Measurements from ENCODE around the gene ALG5.

The ALG5 gene

DNA sequence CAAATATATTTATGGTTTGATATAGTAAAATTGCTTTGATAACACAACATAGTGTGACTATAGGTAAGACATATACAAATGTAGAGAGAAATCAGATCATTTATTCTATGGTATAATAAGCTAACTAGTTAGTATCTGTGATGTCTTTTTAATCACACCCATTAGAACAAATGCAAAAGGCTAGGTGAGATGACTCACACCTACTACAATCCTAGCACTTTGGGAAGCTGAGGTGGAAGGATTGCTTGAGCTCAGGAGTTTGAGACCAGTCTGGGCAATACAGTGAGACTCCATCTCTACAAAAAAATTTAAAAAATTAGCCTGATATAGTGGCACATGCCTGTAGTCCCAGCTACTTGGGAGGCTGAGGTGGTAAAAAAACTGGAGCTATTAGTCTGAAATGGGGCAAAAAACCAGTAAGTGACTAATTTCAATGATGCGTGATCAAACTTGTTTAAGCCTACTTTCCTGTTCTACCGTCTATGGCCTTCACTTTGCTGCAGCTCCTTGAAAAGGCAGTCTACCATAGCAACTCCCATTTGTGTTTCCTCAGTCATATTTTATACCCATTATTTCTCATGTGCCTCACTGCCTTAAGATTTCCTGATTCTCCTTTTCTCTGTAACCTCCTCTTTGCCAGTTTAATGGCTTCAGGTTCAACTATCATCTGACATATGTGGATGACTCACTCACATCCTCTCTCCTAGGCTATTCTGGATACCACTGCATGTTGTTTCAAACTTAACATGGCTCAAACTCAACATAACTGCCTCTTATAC is 12.5 kb downstream of the ALG5 start:
- H3K4me3 ChIP-seq (ENCODE audit: low read depth, low read length): no peak overlapping the region
- no peak for DNase-seq (ENCODE audit: low read depth)

DNA sequence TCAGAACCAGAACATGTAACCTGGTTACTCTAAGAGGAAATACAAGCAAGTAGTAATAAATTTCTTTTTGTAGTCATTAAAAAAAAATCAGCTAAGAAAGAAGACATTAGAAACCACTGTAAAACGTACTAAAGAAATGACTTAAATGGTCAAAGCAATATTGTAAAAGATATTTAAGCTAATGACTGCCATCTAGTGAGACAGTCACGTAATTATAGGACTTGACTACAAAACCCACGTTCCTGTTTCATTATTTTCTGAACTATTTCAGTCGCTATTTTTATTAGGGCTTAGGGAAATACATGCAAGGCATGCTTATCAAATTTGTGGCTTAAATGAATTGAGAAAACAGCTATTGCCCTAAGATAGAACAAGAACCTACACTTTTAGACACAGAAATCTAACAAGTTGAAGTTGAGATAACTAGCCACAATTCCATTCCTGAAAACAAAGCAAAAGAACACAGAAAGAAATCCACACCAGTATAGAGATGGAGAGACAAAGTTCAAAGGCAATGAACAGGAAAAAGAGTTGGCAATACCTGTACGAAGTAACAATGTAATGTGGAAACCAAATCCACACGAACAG is 17.9 kb downstream of the ALG5 start:
- DNase-seq (ENCODE audit: low read depth): no peak
- H3K4me3 ChIP-seq (ENCODE audit: low read depth, low read length): no peak overlapping the region

DNA sequence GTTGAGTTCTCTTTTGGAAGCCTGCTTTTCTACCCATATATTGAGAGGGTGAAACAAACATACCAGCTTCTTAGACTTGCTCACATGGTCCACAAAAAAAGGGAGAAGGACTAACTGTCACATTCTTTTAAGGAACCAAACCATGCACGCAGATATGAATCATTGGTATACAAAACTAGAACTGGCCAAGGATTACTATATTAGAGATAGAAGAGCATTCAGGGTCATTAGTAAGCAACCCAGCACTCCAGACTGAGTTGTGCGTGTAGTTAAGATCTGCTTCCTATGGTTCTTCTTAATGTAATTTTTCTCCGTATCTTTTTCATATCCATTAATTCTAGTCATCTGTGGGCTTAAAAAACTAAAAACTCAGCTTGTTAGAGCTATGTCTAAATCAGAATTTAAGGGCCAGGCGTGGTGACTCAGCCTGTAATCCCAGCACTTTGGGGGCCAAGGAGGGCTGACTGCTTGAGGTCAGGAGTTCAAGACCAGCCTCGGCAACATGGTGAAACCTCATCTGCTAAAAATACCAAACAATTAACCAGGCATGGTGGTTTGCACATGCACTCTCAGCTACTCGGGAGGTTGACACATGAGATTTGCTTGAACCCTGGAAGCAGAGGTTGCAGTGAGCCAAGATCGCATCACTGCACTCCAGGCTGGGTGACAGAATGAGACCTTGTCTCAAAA is 19.6 kb downstream of the ALG5 start:
- DNase-seq (ENCODE audit: low read depth): no peak
- no peak overlapping the region for H3K4me3 ChIP-seq (ENCODE audit: low read depth, low read length)

DNA sequence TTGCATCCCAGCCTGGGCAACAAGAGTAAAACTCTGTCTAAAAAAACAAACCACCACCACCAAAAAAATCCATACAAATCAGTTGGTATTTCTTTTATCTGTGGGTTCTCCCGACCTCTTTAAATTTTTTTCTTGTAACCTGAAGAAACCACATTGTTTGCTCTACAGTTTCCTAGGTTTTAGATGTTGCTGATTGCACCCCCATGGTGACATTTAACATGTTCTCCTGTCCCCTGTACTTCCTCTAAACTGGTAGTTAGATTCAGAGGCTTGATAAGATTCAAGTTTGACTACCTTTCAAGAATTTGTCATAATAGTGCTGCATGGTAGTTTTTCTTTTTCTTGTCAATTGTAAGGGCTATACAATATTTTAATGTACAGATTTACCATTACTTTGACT is 24.0 kb downstream of the ALG5 start:
- DNase-seq (ENCODE audit: low read depth): no peak
- no peak overlapping the region for H3K4me3 ChIP-seq (ENCODE audit: low read depth, low read length)

DNA sequence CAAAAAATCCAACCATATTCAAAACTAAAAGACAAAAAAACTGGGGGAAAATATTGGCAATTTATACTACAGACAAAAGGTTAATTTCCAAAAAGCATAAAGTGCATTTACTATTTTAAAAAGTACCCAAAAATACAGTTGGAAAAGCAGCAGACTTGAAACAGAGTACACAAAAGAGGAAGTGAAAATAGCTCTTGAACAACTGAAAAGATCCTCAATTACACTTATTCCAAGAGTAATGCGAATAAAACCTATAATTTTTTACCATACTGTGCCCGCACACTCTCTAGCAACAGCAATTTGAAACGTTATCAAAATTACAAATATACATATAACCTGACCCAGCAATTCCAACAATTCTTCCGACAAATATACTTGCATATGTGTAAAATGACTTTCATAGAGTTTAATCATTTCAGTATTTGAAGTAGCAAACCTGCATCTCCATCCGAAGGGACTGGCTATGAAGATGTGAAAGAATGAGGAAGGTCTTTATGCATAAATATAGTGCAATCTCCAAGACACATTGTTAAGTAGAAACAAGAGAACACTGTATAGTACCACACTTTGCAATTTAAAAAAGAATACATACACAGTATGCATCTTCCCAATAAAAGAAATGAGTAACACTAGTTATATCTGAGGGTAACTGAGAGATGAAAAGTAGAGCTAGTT is 25.4 kb downstream of the ALG5 start:
- no peak for DNase-seq (ENCODE audit: low read depth)
- no peak overlapping the region for H3K4me3 ChIP-seq (ENCODE audit: low read depth, low read length)

DNA sequence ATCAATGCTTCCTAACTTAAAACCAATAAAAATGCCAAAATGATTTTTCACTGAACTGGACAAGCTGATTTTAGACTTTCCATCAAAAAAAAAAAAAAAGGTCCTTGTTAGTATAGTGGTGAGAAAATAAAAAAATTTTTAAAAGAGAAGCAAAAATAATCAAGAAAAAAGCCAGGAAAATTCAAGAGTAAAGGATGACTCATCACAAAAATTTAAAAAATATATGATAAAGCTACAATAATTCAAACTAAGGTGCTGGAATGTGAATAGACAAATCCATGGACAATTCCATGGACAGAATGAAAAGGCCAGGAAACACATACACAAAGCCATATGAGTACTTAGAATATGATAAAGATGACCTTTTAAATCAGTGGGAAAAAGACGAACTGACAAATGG is 26.1 kb downstream of the ALG5 start:
- H3K4me3 ChIP-seq (ENCODE audit: low read depth, low read length): no peak overlapping the region
- no peak for DNase-seq (ENCODE audit: low read depth)

DNA sequence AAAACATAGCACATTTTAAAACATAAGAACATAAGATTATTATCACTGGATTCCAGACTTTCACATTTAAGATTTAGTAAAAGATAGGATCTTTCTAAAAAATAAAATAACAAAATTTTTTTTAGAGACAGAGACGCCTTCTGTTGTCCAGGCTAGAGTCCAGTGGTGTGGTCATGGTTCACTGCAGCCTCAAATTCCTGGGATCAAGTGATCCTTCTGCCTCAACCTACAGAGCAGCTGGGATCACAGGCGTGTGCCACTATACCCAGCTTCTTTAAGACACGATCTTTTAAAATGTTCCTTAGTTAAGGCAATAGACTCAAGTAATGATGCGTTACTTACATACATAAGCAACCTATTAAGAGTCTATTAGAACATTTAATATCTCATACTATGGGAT is 32.7 kb downstream of the ALG5 start:
- no peak for DNase-seq (ENCODE audit: low read depth)
- H3K4me3 ChIP-seq (ENCODE audit: low read depth, low read length): no peak overlapping the region

DNA sequence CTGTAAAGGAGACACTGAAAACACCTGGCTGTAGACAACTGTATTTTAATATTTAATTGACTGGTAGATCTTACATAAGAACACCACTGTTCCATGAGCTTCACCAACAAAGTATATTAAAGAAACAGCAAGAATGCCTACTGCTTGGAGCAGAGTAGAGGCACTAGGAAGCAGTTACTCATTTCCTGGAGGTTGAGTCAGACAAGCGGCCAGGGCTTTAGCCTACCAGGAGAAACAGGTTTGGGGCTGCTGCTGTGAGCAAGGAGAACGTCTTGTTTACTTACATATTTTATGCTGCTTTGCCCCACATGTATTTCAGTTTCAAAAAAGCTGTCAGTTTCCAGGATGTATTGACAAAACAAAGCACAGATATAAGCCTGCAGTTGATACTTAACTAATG is 33.4 kb downstream of the ALG5 start:
- H3K4me3 ChIP-seq (ENCODE audit: low read depth, low read length): no peak overlapping the region

DNA sequence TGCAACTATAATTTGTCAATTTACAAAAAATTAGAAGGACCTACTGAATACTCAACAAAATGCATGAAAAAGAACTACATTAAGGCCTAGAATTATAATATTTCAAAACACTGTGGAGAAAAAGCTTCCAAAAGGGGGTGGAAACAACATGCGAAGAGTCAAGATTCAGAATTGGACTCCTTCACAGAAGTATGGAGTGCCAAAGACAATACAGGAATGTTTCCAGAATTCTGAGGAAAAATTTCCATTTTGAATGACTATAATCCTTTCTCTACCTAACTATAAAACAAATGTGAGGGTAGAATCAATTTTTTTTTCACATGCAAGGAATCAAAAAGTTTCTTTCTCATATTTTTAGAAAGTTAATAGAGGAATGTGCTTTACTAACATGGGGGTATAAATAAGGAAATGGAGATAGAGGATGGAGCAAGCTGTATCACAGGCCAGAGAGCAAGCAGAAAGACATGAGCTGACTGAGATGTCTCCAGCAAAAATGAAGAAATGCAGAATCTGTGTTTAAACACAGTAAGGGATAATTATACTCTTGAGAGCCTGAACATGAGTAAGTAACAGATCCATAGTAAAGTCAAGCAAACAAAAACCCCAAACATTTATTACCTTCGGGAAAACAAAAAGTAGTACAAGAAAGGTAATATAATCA is 39.6 kb downstream of the ALG5 start:
- no peak overlapping the region for H3K4me3 ChIP-seq (ENCODE audit: low read depth, low read length)
- no peak for DNase-seq (ENCODE audit: low read depth)

More for the DNA sequence above, 33.4 kb downstream of the ALG5 start:
- peak; percentile 44 for DNase-seq (ENCODE audit: low read depth)

DNA sequence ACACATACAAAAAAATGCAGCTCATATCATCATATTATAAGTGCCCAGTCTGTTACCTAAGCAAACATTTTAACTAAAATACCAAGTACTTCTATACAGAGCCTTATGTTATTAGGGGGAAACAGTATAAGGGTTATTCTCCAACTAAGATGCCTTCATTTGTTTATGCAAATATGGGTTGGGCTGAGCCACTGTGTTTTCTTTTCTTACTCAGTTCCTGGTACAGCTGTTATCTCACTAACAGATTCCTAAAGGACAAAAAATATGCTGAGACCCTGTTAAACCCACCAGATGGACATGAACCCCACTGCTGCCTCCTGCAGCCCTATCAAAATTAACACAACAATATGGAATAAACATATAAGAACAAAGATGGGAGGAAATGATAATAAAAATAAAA is 44.6 kb downstream of the ALG5 start:
- no peak for DNase-seq (ENCODE audit: low read depth)
- no peak overlapping the region for H3K4me3 ChIP-seq (ENCODE audit: low read depth, low read length)

DNA sequence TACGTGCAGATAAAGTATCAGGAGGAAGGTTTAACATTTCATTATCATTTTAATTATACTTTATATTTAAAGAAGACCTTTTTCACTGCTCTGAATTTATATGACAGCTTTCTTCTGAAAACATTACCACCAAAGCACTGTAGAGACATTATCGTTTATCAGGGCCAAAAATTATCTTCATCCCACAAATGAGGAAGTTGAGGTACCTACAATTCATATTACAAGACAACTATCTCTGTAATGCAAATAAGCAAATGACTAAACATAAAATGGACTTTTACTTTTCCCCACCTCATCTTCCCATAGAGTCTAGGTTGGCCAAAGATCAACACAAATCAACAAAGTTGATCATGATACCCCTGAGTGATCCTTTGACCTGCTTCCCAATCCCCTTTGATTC is 48.2 kb downstream of the ALG5 start:
- no peak overlapping the region for H3K4me3 ChIP-seq (ENCODE audit: low read depth, low read length)
- no peak for DNase-seq (ENCODE audit: low read depth)

DNA sequence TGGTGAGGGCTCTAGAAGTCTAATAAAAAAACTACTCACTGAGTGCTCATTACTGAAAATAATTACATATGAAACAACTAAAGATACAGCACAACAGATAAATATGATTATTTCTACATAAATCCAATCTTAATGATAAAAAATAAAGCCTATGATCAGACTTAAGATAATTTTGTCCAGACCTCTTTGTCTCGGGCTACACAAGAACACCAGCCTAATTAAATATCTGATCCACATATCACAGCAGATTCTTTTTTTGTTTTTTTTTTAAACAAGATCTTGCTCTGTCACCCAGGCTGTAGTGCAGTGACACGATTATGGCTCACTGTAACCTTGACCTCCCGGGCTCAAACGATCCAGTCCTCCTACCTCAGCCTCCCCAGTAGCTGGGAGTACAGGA is 48.8 kb downstream of the ALG5 start:
- H3K4me3 ChIP-seq (ENCODE audit: low read depth, low read length): no peak overlapping the region
- DNase-seq (ENCODE audit: low read depth): no peak

DNA sequence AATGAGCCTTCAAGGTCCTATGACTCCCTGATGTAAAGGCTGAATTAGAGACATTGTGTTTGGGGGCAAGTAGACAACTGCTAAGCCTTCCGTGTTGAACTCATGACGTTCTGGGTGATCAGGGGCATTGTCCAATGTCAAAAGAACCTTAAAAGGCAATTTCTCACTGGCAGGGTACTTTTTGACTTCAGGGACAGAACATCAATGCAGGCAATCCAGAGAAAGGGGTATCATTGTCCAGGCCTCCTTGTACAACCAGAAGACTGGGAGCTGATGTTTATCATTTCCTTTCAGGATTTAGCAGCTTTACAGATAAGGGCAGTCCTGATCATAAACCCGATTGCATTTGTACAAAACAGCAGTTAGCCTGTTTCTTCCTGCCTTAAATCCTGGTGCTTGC is 54.1 kb downstream of the ALG5 start:
- DNase-seq (ENCODE audit: low read depth): no peak
- H3K4me3 ChIP-seq (ENCODE audit: low read depth, low read length): no peak overlapping the region

DNA sequence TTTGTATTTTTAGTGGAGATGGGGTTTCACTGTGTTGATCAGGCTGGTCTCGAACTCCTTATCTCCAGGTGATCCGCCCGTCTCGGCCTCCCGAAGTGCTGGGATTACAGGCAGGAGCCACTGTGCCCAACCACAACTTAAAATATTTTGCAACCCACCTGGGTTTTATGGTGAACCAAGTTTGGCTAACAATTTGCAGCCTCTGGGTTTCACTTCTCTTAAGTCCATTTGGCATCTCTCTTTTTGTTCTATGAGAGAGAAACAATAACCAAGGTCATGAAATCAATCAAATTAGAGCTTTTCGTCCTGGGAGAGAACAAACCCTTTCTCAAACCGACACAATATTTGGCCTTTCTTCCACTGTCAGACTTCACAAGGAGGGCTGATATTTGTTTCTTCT is 73.5 kb downstream of the ALG5 start:
- no peak overlapping the region for H3K4me3 ChIP-seq (ENCODE audit: low read depth, low read length)
- DNase-seq (ENCODE audit: low read depth): no peak

DNA sequence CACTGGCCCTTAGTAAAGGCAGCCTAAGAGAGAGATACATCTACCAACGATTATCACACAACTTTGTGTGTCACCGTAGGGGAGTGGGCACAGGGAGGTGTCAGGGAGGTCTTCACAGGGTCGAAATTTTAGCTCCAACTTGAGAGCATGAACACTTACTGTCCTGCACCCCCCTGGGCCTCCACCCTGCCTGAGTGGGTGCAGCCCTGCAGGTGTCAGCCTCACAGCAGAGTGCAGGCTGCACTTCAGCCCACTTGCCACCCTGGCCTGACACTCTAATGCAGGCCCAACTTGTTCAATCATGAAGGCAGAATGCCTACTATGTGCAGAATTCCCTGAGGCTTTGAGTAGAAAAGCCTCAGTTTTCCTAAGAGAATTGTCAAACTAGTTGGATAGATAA is 75.1 kb downstream of the ALG5 start:
- no peak overlapping the region for H3K4me3 ChIP-seq (ENCODE audit: low read depth, low read length)
- no peak for DNase-seq (ENCODE audit: low read depth)

DNA sequence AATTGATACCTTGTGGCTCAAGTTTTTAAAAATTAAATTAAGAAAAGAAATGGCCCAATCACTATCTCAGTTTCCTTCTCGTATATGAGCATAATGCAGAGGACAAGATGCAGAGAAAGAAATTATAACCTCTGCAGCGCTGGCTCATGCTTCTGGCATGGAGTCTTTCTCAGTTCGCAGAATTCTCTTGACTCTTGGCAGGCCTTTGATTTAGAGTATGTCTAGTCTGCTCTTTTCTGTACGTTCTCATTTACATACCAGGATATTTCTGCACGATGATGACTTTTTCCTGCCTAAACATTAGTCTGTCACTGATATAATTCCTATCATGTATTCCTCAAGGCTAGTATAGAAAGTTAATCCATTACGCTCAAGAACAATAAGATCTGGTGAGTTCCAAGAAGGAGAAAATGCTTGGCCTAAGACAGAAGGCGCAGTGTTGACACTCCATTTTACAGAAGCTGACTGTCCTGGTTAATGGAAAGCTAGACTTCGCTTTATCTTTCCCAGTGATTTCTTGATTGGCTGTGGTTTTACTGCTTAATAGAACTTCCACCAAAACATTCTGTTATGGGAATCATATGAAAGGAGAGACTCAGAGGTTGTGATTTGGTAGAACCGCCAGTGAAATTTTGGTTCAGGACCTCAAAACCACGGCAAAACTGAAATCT is 77.4 kb downstream of the ALG5 start:
- H3K4me3 ChIP-seq (ENCODE audit: low read depth, low read length): no peak overlapping the region
- no peak for DNase-seq (ENCODE audit: low read depth)

DNA sequence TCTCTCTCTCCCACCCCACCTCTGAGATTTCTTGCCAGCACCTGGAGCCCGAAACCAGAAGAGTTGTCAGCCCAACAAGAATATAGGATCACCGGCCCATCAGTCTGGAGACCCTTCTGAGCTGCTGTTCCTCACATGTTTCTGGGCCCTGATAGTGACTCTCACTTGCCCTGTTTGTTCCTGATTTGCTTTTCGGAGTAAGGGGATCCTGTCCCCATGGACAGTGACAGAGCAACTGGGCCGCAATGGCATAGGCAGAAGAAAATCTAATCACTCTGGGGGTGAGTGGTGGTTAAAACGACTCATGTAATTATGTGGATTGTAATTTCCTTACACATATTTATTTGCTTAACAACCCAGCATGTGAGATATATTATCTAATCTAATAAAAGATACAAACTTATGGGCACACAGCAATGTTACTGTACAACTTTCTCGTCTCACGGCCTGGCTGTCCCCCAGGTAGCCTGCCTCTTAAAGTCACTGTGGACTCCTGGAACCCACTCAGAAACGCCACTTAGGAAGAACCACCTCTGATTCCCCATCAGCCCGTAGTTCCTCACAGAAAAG is 78.4 kb downstream of the ALG5 start:
- H3K4me3 ChIP-seq (ENCODE audit: low read depth, low read length): peak overlapping the region; percentile 48
- DNase-seq (ENCODE audit: low read depth): no peak

DNA sequence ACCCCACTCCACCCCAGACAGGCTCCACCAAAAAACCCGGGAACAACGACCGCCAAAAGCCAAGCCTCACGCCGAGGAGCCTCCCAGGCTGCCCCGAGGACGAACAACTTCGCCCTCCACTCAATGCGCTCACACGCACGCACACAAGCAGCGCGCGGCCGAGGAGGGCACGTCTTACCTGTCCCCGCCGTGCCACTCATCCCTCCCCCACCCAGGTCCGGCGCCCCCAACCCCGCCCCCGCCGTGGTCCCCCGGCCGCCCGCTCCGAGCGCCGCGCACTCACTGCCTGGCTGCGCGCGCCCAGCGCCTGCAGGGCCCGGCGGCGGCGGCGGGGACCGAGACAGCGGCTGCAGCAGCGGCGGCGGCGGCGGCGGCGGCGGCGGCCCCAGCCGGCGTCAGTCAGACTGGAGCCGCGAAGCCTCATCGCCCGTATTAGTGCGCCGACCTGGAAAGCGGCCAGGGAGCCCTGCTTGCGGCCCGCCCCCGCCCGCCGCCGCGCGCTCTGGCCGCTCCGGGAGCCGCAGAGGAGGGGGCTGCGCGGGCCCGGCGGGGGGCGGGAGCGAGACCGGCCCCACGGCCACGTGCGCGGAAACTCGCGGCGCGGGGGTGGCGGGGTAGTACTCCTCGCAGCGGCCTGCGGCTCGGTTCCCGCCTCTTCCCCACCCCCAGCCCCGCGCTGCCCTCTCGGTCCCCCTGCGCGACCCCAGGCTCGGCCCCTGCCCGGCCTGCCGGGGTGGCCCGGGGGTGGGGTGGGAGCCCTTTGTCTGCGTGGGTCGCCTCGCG is 79.1 kb downstream of the ALG5 start, which contains the start of gene SMAD9:
Gene SMAD9, minus strand, starts transcription at position 406 of the 783 bp plus-strand sequence. CDS start 40,549 bp downstream, outside the sequence.
- DNase-seq (ENCODE audit: low read depth): peak; percentile 35
- peak within 1 kb of the TSS; percentile 67 for H3K4me3 ChIP-seq (ENCODE audit: low read depth, low read length)
